Lung (tissue), 12 donors: Measurements from ENCODE around the gene ENTHD1. TPM values are rescaled to one million over a fixed set of nuclear protein-coding genes. Genes with fewer than 3 reads are reported as not detected.
A peak's percentile ranks its signal among the peaks of the same experiment; 100 is the strongest.

Experiments used
- ATAC-seq: fragments of 200-7000 bp; cut with Tn5 transposase; one replicate; pipeline ENCODE4 v1.9.1; 2020; ENCODE audit warnings: moderate number of reproducible peaks; ENCODE audit not compliant: insufficient read depth, low FRiP score
- DNase-seq, 3 donors: peaks; one replicate each; pipeline ENCODE4 v3.0.0-alpha.2; 2013 to 2017
- H3K27ac ChIP-seq, 2 donors: one replicate each; pipeline ENCODE4 v1.5.1; 2013; ENCODE audit warnings: mild to moderate bottlenecking in 2 of 2, moderate library complexity in 2 of 2, control low read depth in 1 of 2, inconsistent platforms in 1 of 2, low read depth in 1 of 2, low read length in 1 of 2
- H3K27me3 ChIP-seq, 3 donors: one replicate each; pipeline ENCODE4 v1.5.1; 2013; ENCODE audit warnings: low read length in 2 of 3; ENCODE audit not compliant: control insufficient read depth in 3 of 3, insufficient read depth in 3 of 3
- H3K36me3 ChIP-seq, 4 donors: one replicate each; pipeline ENCODE4 v1.5.1; 2013; ENCODE audit warnings: low read length in 4 of 4, mild to moderate bottlenecking in 1 of 4, moderate library complexity in 1 of 4; ENCODE audit not compliant: control insufficient read depth in 4 of 4, insufficient read depth in 4 of 4
- H3K4me1 ChIP-seq, 5 donors: one replicate each; pipeline ENCODE4 v1.5.1; 2013; ENCODE audit warnings: low read length in 5 of 5, mild to moderate bottlenecking in 2 of 5, moderate library complexity in 1 of 5; ENCODE audit not compliant: control insufficient read depth in 5 of 5, insufficient read depth in 5 of 5
- H3K4me3 ChIP-seq: one replicate; pipeline ENCODE4 v1.5.1; 2013; ENCODE audit warnings: mild to moderate bottlenecking, control low read depth, moderate library complexity
- H3K9ac ChIP-seq, 2 donors: one replicate each; pipeline ENCODE4 v1.5.1; 2013; ENCODE audit warnings: low read length in 2 of 2, control low read depth in 1 of 2; ENCODE audit not compliant: insufficient read depth in 1 of 2
- H3K9me3 ChIP-seq, 4 donors: one replicate each; pipeline ENCODE4 v1.5.1; 2013; ENCODE audit warnings: low read length in 3 of 4, mild to moderate bottlenecking in 1 of 4, moderate library complexity in 1 of 4; ENCODE audit not compliant: control insufficient read depth in 4 of 4, insufficient read depth in 3 of 4
- CTCF ChIP-seq: IDR thresholded peaks from 2 replicates; pipeline ENCODE4 v1.5.1; 2012; ENCODE audit warnings: mild to moderate bottlenecking; ENCODE audit errors: control extremely low read depth, extremely low read depth
- WGBS, 2 donors: extraction: QIAGEN DNeasy Blood & Tissue Kit; methylation state at CpG; one replicate each; pipeline ENCODE4 v1.1.7; 2013; 5-methylcytosine and 5-hydroxymethylcytosine counted together
- polyA plus RNA-seq, 2 donors: library from polyadenylated mRNA; stranded (reverse); fragments of 200-250 nt; gene quantifications; one replicate each; pipeline ENCODE4 v1.2.1, GENCODE V29; 2013
- total RNA-seq, 2 donors: library from RNA; depleted of rRNA in 1 of 2; stranded (reverse); fragments of >200 nt in 1 of 2; gene quantifications; one replicate each; pipeline ENCODE4 v1.2.1, GENCODE V29; 2014 to 2021
- donor health status: control.
- donor health status: control.
- donor health status: Bipolar disorder and iron deficiency.
- donor health status: healthy.
- donor health status: DM: yes; HTN: yes; CAD: no.

ENTHD1 gene
- total and polyA plus RNA-seq, 4 donors = 0.04 to 0.15 TPM; not detected in 2

- TF ChIP-seq CTCF = no peak
- Histone ChIP-seq H3K27me3 (peaks cover 0 to 29% (median 16%) of the 10 kb centered on the region in 3 donors), H3K27ac (no peak overlapping the region), H3K9me3 (no peaks in the 10 kb centered on the region), H3K9ac (no peak overlapping the region), H3K4me3 (no peak overlapping the region), H3K4me1 (no peaks in the 10 kb centered on the region), H3K36me3 (no peaks in the 10 kb centered on the region)
- 55 to 79% methylated on average over 3 of the region's 3 CpGs for WGBS, 2 donors
- ATAC-seq = no peak
- no peak for DNase-seq
Observed at GRCh38 chr22:39897841-39898240, 4.3 kb upstream of the ENTHD1 start.

- DNase-seq = peak in 1 of 3 donors; percentile 30
- WGBS, 2 donors = 84 to 86% methylated on average over 6 of the region's 6 CpGs
Observed at GRCh38 chr22:39896313-39896996, 2.9 kb upstream of the ENTHD1 start.

GRCh38 chr22:39895682-39896081 is 2.1 kb upstream of the ENTHD1 start:
- ATAC-seq = no peak
- no peak overlapping the region for H3K4me3 ChIP-seq
- H3K27ac ChIP-seq = no peak overlapping the region
- TF ChIP-seq CTCF = no peak
- WGBS, 2 donors = 61 to 70% methylated on average over 1 of the region's 1 CpG
- no peaks in the 10 kb centered on the region for H3K4me1 ChIP-seq
- H3K9me3 ChIP-seq = no peaks in the 10 kb centered on the region
- no peak for DNase-seq
- no peak overlapping the region for H3K9ac ChIP-seq
- no peaks in the 10 kb centered on the region for H3K36me3 ChIP-seq
- peaks cover 0 to 23% (median 14%) of the 10 kb centered on the region in 3 donors for H3K27me3 ChIP-seq

More at GRCh38 chr22:39896313-39896996, 2.9 kb upstream of the ENTHD1 start:
- Histone ChIP-seq H3K4me3 (no peak overlapping the region), H3K9ac (no peak overlapping the region), H3K27ac (no peak overlapping the region), H3K9me3 (no peaks in the 10 kb centered on the region), H3K4me1 (no peaks in the 10 kb centered on the region), H3K27me3 (peaks cover 0 to 26% (median 14%) of the 10 kb centered on the region in 3 donors), H3K36me3 (no peaks in the 10 kb centered on the region)
- TF ChIP-seq CTCF = no peak
- no peak for ATAC-seq
